Testis (tissue), 3 donors: ENCODE measurements around the gene GLYR1. TPM values are rescaled to one million over a fixed set of nuclear protein-coding genes. Genes with fewer than 3 reads are reported as not detected.

ENCODE experiments used
- DNase-seq: peaks from one replicate; pipeline ENCODE4 v3.0.0-alpha.2; 2019
- H3K27ac ChIP-seq, 2 donors: fragments of 200-600 bp; sonication (generic); one replicate each; pipeline ENCODE4 v1.5.1; 2019
- H3K27me3 ChIP-seq: fragments of 200-600 bp; sonication (generic); one replicate; pipeline ENCODE4 v1.5.1; 2019
- H3K36me3 ChIP-seq: fragments of 200-600 bp; sonication (generic); one replicate; pipeline ENCODE4 v1.5.1; 2017; ENCODE audit warnings: low read depth; ENCODE audit errors: missing control alignments
- H3K4me1 ChIP-seq: fragments of 200-600 bp; sonication (generic); one replicate; pipeline ENCODE4 v1.5.1; 2019
- H3K4me3 ChIP-seq, 2 donors: fragments of 200-600 bp; sonication (generic); one replicate each; pipeline ENCODE4 v1.5.1; 2017 to 2019
- H3K9me3 ChIP-seq: fragments of 200-600 bp; sonication (generic); one replicate; pipeline ENCODE4 v1.5.1; 2017
- POLR2A ChIP-seq: fragments of 450-650 bp; IDR thresholded peaks from one replicate; pipeline ENCODE4 v1.6.1; 2017; ENCODE audit warnings: antibody characterized with exemption, mild to moderate bottlenecking, moderate library complexity
- WGBS, 2 donors: methylation state at CpG; one replicate each; pipeline ENCODE4 v1.1.5; 2018; 5-methylcytosine and 5-hydroxymethylcytosine counted together
- intact Hi-C: fragments of 100-400 bp; cut with DNase I; formaldehyde crosslinking; loops from one replicate; pipeline ENCODE4 v1.15.1; 2023; ENCODE audit warnings: low total_unique reads
- polyA plus RNA-seq: library from polyadenylated mRNA; stranded (reverse); fragments of 350-450 nt; fragmentation: Illumina TruSeq; extraction: RNeasy Lipid Tissue Mini Kit (QIAGEN cat#74804); gene quantifications from one replicate; pipeline ENCODE4 v1.2.3, GENCODE V29; 2014; ENCODE audit warnings: low read depth, low replicate concordance; ENCODE audit not compliant: insufficient read depth
- total RNA-seq, 2 donors: library from RNA; depleted of rRNA; stranded (reverse); fragments of >200 nt; gene quantifications; one replicate each; pipeline ENCODE4 v1.2.3, GENCODE V29; 2016
- TF ChIP-seq, protein P1 (sequence below), 3 experiments: fragments of 450-650 bp in 2 of 3; fragments of 200-600 bp in 1 of 3; sonication (generic) in 1 of 3; IDR thresholded peaks; one replicate each; pipeline ENCODE4 v1.5.1; 2016 to 2019; ENCODE audit warnings: antibody characterized with exemption in 3 of 3, mild to moderate bottlenecking in 2 of 3, moderate library complexity in 1 of 3

The GLYR1 gene
- total and polyA plus RNA-seq, 3 donors from 2014 or later: 66.6 to 83.5 (median 70.5) TPM

- no peaks in the 10 kb centered on the region for H3K4me1 ChIP-seq
- TF ChIP-seq, protein P1, sequence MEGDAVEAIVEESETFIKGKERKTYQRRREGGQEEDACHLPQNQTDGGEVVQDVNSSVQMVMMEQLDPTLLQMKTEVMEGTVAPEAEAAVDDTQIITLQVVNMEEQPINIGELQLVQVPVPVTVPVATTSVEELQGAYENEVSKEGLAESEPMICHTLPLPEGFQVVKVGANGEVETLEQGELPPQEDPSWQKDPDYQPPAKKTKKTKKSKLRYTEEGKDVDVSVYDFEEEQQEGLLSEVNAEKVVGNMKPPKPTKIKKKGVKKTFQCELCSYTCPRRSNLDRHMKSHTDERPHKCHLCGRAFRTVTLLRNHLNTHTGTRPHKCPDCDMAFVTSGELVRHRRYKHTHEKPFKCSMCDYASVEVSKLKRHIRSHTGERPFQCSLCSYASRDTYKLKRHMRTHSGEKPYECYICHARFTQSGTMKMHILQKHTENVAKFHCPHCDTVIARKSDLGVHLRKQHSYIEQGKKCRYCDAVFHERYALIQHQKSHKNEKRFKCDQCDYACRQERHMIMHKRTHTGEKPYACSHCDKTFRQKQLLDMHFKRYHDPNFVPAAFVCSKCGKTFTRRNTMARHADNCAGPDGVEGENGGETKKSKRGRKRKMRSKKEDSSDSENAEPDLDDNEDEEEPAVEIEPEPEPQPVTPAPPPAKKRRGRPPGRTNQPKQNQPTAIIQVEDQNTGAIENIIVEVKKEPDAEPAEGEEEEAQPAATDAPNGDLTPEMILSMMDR (IDR thresholded peaks at IDR 0.05): no peak
- no peak for TF ChIP-seq POLR2A
- DNase-seq: no peak
- H3K9me3 ChIP-seq: no peaks in the 10 kb centered on the region
- WGBS, 2 donors: 90 to 100% methylated on average over 2 of the region's 2 CpGs
- intact Hi-C loops: no loop called here
- no peaks in the 10 kb centered on the region for H3K27me3 ChIP-seq
- no peak overlapping the region for H3K4me3 ChIP-seq
- H3K36me3 ChIP-seq: no peaks in the 10 kb centered on the region
- H3K27ac ChIP-seq: no peak overlapping the region
These were observed 70.9 kb downstream of the GLYR1 start for GRCh38 chr16:4776141-4776705.

DNA sequence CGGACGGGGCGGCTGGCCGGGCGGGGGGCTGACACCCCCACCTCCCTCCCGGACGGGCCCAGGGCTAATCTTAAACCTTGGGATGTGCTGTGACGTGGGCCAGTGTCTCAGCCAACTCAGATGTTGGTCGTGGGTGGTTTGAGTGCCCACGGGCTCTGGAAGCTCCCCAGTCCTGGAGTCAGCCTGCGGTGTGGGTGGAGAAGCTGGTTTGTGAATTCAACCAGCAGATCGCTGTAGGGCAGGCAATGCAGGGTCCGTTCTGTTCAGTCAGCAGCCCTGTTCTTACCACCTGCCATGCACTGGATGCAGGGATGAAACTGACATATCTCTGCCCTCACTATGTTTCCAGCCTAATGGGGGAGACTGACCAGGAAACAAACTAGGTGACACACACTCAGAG is 72.1 kb downstream of the GLYR1 start:
- intact Hi-C loops: no loop called here
- Histone ChIP-seq H3K9me3 (no peaks in the 10 kb centered on the region), H3K4me3 (no peak overlapping the region), H3K4me1 (no peaks in the 10 kb centered on the region), H3K27ac (no peak overlapping the region), H3K27me3 (no peaks in the 10 kb centered on the region), H3K36me3 (no peaks in the 10 kb centered on the region)
- DNase-seq: no peak
- WGBS, 2 donors: 88 to 91% methylated on average over 5 to 6 of the region's 13 CpGs
- TF ChIP-seq, protein P1 (IDR thresholded peaks at IDR 0.05): no peak
- TF ChIP-seq POLR2A: no peak

GRCh38 chr16:4772351-4772750 is 74.7 kb downstream of the GLYR1 start:
- no peak overlapping the region for H3K4me3 ChIP-seq
- H3K4me1 ChIP-seq: peaks cover 7% of the 10 kb centered on the region
- TF ChIP-seq, protein P1 (IDR thresholded peaks at IDR 0.05): no peak
- no peak for TF ChIP-seq POLR2A
- no peaks in the 10 kb centered on the region for H3K36me3 ChIP-seq
- WGBS, 2 donors: 79 to 88% methylated on average over 5 of the region's 5 CpGs
- no peak overlapping the region for H3K27ac ChIP-seq
- H3K9me3 ChIP-seq: no peaks in the 10 kb centered on the region
- no peaks in the 10 kb centered on the region for H3K27me3 ChIP-seq
- DNase-seq: no peak
- intact Hi-C loops: no loop called here

DNA sequence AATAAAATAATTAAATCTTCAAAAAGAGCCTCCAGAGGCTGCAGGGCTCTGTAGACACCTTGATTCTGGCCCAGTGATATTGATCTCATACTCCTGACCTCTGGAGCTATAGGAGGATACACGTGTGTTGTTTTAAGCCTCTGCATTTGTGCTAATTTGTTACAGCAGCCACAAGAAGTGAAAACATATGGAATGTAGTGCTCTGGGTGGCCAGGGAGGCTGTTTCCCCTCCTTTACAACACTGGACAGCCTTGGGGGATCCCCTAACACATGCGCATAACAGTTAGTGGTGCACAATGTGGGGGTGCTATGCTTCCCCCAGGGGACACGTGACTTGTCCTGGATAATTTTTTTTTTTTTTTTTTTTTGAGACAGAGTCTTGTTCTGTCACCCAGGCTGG is 75.4 kb downstream of the GLYR1 start:
- DNase-seq: no peak
- no peaks in the 10 kb centered on the region for H3K27me3 ChIP-seq
- no peak overlapping the region for H3K27ac ChIP-seq
- H3K4me3 ChIP-seq: no peak overlapping the region
- intact Hi-C loops: no loop called here
- H3K9me3 ChIP-seq: no peaks in the 10 kb centered on the region
- H3K4me1 ChIP-seq: peaks cover 8% of the 10 kb centered on the region
- TF ChIP-seq POLR2A: no peak
- TF ChIP-seq, protein P1 (IDR thresholded peaks at IDR 0.05): no peak
- WGBS, 2 donors: 63 to 65% methylated on average over 3 of the region's 3 CpGs
- H3K36me3 ChIP-seq: no peaks in the 10 kb centered on the region

- Histone ChIP-seq H3K4me1 (peaks cover 19% of the 10 kb centered on the region), H3K27ac (peak overlapping the region; percentile 71 to 96), H3K27me3 (no peaks in the 10 kb centered on the region), H3K36me3 (no peaks in the 10 kb centered on the region), H3K9me3 (no peaks in the 10 kb centered on the region), H3K4me3 (peak overlapping the region in 1 of 2 donors; percentile 99)
- intact Hi-C loops: loop anchor here (10.0 kb wide), 1 partner anchor 164 kb away; no protein-coding TSS in a partner anchor
- TF ChIP-seq, protein P1 (IDR thresholded peaks at IDR 0.05): no peak
- TF ChIP-seq POLR2A: no peak
- 30 to 44% methylated on average over 7 of the region's 7 CpGs for WGBS, 2 donors
- no peak for DNase-seq
These were observed 77.8 kb downstream of the GLYR1 start for GRCh38 chr16:4769306-4769638.
